HG03520 (cell line): ENCODE results near the gene NF1.
"Not testable (repeated sequence)": the region's sequence is repeated elsewhere in the genome, so short reads cannot be mapped to it uniquely, and the experiment has no call there.

ENCODE experiments used
- ATAC-seq: cut with Tn5 transposase; IDR thresholded peaks from one replicate; pipeline ENCODE4 v1.9.1; 2021; ENCODE audit warnings: mild to moderate bottlenecking, moderate library complexity; ENCODE audit not compliant: unreplicated experiment

Gene NF1

GRCh38 chr17:31094600-31095235, at the start of gene NF1:
Gene NF1, plus strand, starts transcription at chr17:31094977. Its CDS starts 333 bp downstream, at chr17:31095310.
- ATAC-seq: peak; percentile 84

- ATAC-seq: not testable (repeated sequence)
Observed at GRCh38 chr17:31046856-31047425, 47.8 kb upstream of the NF1 start.

GRCh38 chr17:31048142-31048541, 46.6 kb upstream of the NF1 start:
- no peak for ATAC-seq

GRCh38 chr17:31048780-31049179, 46.0 kb upstream of the NF1 start:
- ATAC-seq: no peak

- ATAC-seq: no peak
Observed at GRCh38 chr17:31050948-31051347, 43.8 kb upstream of the NF1 start.

- ATAC-seq: no peak
Observed at GRCh38 chr17:31051506-31051905, 43.3 kb upstream of the NF1 start.

- no peak for ATAC-seq
Observed at GRCh38 chr17:31052187-31052889, 42.4 kb upstream of the NF1 start.

- no peak for ATAC-seq
Observed at GRCh38 chr17:31053071-31053470, 41.7 kb upstream of the NF1 start.

- ATAC-seq: no peak
Observed at GRCh38 chr17:31054761-31055160, 40.0 kb upstream of the NF1 start.

GRCh38 chr17:31058976-31059375, 35.8 kb upstream of the NF1 start:
- no peak for ATAC-seq

GRCh38 chr17:31060791-31061550, 33.8 kb upstream of the NF1 start:
- no peak for ATAC-seq

- no peak for ATAC-seq
Observed at GRCh38 chr17:31061678-31062077, 33.1 kb upstream of the NF1 start.

GRCh38 chr17:31062346-31062745, 32.4 kb upstream of the NF1 start:
- no peak for ATAC-seq

- no peak for ATAC-seq
Observed at GRCh38 chr17:31064707-31065106, 30.1 kb upstream of the NF1 start.

GRCh38 chr17:31067691-31068184, 27.0 kb upstream of the NF1 start:
- ATAC-seq: no peak

GRCh38 chr17:31068291-31068690, 26.5 kb upstream of the NF1 start:
- no peak for ATAC-seq

GRCh38 chr17:31072186-31072585, 22.6 kb upstream of the NF1 start:
- ATAC-seq: no peak

GRCh38 chr17:31073411-31073810, 21.4 kb upstream of the NF1 start:
- ATAC-seq: no peak

GRCh38 chr17:31074772-31075555, 19.8 kb upstream of the NF1 start:
- no peak for ATAC-seq

- no peak for ATAC-seq
Observed at GRCh38 chr17:31078290-31078689, 16.5 kb upstream of the NF1 start.

GRCh38 chr17:31079731-31080130, 15.0 kb upstream of the NF1 start:
- ATAC-seq: no peak
